Neuronal stem cell (in vitro differentiated cells): ENCODE results near the gene HMCN1.

Experiments used
- DNase-seq: peaks from one replicate; pipeline ENCODE4 v3.0.0-alpha.2; 2013; ENCODE audit warnings: low spot score
- H2AFZ ChIP-seq: one replicate; pipeline ENCODE4 v1.6.1; 2013; ENCODE audit warnings: mild to moderate bottlenecking, low read length, inconsistent platforms
- H2AK5ac ChIP-seq: 2 replicates; pipeline ENCODE4 v1.6.1; 2013; ENCODE audit warnings: low read depth, mild to moderate bottlenecking, inconsistent platforms, low read length, moderate library complexity, mixed read lengths
- H2BK120ac ChIP-seq: 2 replicates; pipeline ENCODE4 v1.6.1; 2013; ENCODE audit warnings: low read depth, mild to moderate bottlenecking, inconsistent platforms, low read length, moderate library complexity, mixed read lengths
- H2BK12ac ChIP-seq: one replicate; pipeline ENCODE4 v1.6.1; 2013; ENCODE audit warnings: low read length, inconsistent platforms
- H2BK15ac ChIP-seq: 2 replicates; pipeline ENCODE4 v1.6.1; 2013; ENCODE audit warnings: mild to moderate bottlenecking, low read length, inconsistent platforms, mixed read lengths
- H2BK5ac ChIP-seq: one replicate; pipeline ENCODE4 v1.6.1; 2013; ENCODE audit warnings: inconsistent platforms, mild to moderate bottlenecking, low read length, moderate library complexity
- H3K14ac ChIP-seq: one replicate; pipeline ENCODE4 v1.6.1; 2013; ENCODE audit warnings: low read length, inconsistent platforms
- H3K18ac ChIP-seq: 2 replicates; pipeline ENCODE4 v1.6.1; 2013; ENCODE audit warnings: low read length, inconsistent platforms
- H3K23ac ChIP-seq: 2 replicates; pipeline ENCODE4 v1.6.1; 2013; ENCODE audit warnings: low read depth, mild to moderate bottlenecking, mixed read lengths, low read length, inconsistent platforms; ENCODE audit not compliant: poor library complexity
- H3K27ac ChIP-seq: replicated peaks from 3 replicates; pipeline ENCODE4 v1.5.1; 2013; ENCODE audit warnings: low read length, inconsistent platforms
- H3K27me3 ChIP-seq, 3 experiments: 2 replicates each; pipeline ENCODE4 v1.6.1; 2013; ENCODE audit warnings: low read length in 3 of 3, mild to moderate bottlenecking in 2 of 3, inconsistent platforms in 1 of 3, low read depth in 1 of 3, mixed read lengths in 1 of 3, moderate library complexity in 1 of 3; ENCODE audit not compliant: control insufficient read depth in 3 of 3, insufficient read depth in 3 of 3
- H3K36me3 ChIP-seq, 2 donors: replicated peaks in 1 of 2; 2 replicates each; pipeline ENCODE4 v1.6.1; 2013; ENCODE audit warnings: low read length in 2 of 2; ENCODE audit not compliant: control insufficient read depth in 2 of 2, insufficient read depth in 2 of 2
- H3K4ac ChIP-seq: 2 replicates; pipeline ENCODE4 v1.6.1; 2013; ENCODE audit warnings: inconsistent platforms, mild to moderate bottlenecking, low read length, moderate library complexity
- H3K4me1 ChIP-seq, 2 donors: 1 replicate in 1 of 2; 2 replicates in 1 of 2; pipeline ENCODE4 v1.6.1; 2013; ENCODE audit warnings: low read length in 2 of 2, low read depth in 1 of 2; ENCODE audit not compliant: control insufficient read depth in 2 of 2, insufficient read depth in 1 of 2
- H3K4me2 ChIP-seq: one replicate; pipeline ENCODE4 v1.6.1; 2013; ENCODE audit warnings: mild to moderate bottlenecking, low read length, inconsistent platforms; ENCODE audit not compliant: insufficient read depth, poor library complexity, severe bottlenecking
- H3K4me3 ChIP-seq, 2 donors: 2 replicates each; pipeline ENCODE4 v1.5.1; 2013; ENCODE audit warnings: low read length in 2 of 2, mild to moderate bottlenecking in 2 of 2, inconsistent platforms in 1 of 2, moderate library complexity in 1 of 2
- H3K79me1 ChIP-seq: one replicate; pipeline ENCODE4 v1.6.1; 2013; ENCODE audit warnings: low read depth, mild to moderate bottlenecking, inconsistent platforms, low read length, moderate library complexity
- H3K9ac ChIP-seq: one replicate; pipeline ENCODE4 v1.6.1; 2013; ENCODE audit warnings: mild to moderate bottlenecking, low read depth, low read length, inconsistent platforms; ENCODE audit not compliant: poor library complexity
- H3K9me3 ChIP-seq, 2 donors: replicated peaks in 1 of 2; 2 replicates each; pipeline versions ENCODE3 to v1.6.1; 2013; ENCODE audit warnings: low read length in 2 of 2, mild to moderate bottlenecking in 2 of 2, inconsistent platforms in 1 of 2, low read depth in 1 of 2, mixed read lengths in 1 of 2, moderate library complexity in 1 of 2; ENCODE audit not compliant: control insufficient read depth in 2 of 2, insufficient read depth in 1 of 2
- H4K8ac ChIP-seq: one replicate; pipeline ENCODE4 v1.6.1; 2013; ENCODE audit warnings: low read depth, mild to moderate bottlenecking, inconsistent platforms, low read length, moderate library complexity
- H4K91ac ChIP-seq: one replicate; pipeline ENCODE4 v1.6.1; 2013; ENCODE audit warnings: low read length, low read depth, mild to moderate bottlenecking, inconsistent platforms; ENCODE audit not compliant: poor library complexity
- WGBS, 2 donors: extraction: QIAGEN DNeasy Blood & Tissue Kit; methylation state at CpG; one replicate each; pipeline ENCODE4 v1.1.7; 2013; ENCODE audit warnings: missing lambda C conversion rate in 2 of 2, mixed read lengths in 1 of 2; ENCODE audit not compliant: insufficient read length in 2 of 2, insufficient replicate concordance in 1 of 2; ENCODE audit errors: extremely low coverage in 2 of 2; 5-methylcytosine and 5-hydroxymethylcytosine counted together

The HMCN1 gene

GRCh38 chr1:186239171-186239570 lies 505.0 kb downstream of the HMCN1 start:
- Histone ChIP-seq H2AK5ac (no peak overlapping the region), H3K4me1 (no peaks in the 10 kb centered on the region), H3K9me3 (no peaks in the 10 kb centered on the region), H3K36me3 (no peaks in the 10 kb centered on the region), H3K27ac (no peak overlapping the region), H3K9ac (no peak overlapping the region), H2BK12ac (no peak overlapping the region), H3K27me3 (no peaks in the 10 kb centered on the region), H3K4me2 (no peak overlapping the region), H2BK120ac (no peak overlapping the region), H3K18ac (no peak overlapping the region), H3K4me3 (no peak overlapping the region), H2AFZ (no peak overlapping the region), H2BK5ac (no peak overlapping the region), H3K79me1 (no peaks in the 10 kb centered on the region), H3K14ac (no peak overlapping the region), H4K8ac (no peak overlapping the region), H3K23ac (no peak overlapping the region), H2BK15ac (no peak overlapping the region), H4K91ac (no peak overlapping the region), H3K4ac (no peak overlapping the region)
- no peak for DNase-seq

GRCh38 chr1:186240436-186240835 lies 506.2 kb downstream of the HMCN1 start:
- H3K4me3 ChIP-seq: no peak overlapping the region
- no peak overlapping the region for H4K8ac ChIP-seq
- H4K91ac ChIP-seq: no peak overlapping the region
- DNase-seq: no peak
- no peak overlapping the region for H2BK5ac ChIP-seq
- H3K36me3 ChIP-seq: no peaks in the 10 kb centered on the region
- H3K27me3 ChIP-seq: no peaks in the 10 kb centered on the region
- no peak overlapping the region for H3K4ac ChIP-seq
- H3K9me3 ChIP-seq: no peaks in the 10 kb centered on the region
- no CpG with 5 or more reads among the region's 1 CpG for WGBS, 2 donors
- H2BK12ac ChIP-seq: no peak overlapping the region
- no peaks in the 10 kb centered on the region for H3K79me1 ChIP-seq
- no peak overlapping the region for H3K14ac ChIP-seq
- no peak overlapping the region for H3K23ac ChIP-seq
- H2BK120ac ChIP-seq: no peak overlapping the region
- H3K4me1 ChIP-seq: no peaks in the 10 kb centered on the region
- H3K18ac ChIP-seq: no peak overlapping the region
- H3K9ac ChIP-seq: no peak overlapping the region
- no peak overlapping the region for H2AFZ ChIP-seq
- peak overlapping the region; percentile 14 for H3K4me2 ChIP-seq
- H2BK15ac ChIP-seq: no peak overlapping the region
- H3K27ac ChIP-seq: no peak overlapping the region
- no peak overlapping the region for H2AK5ac ChIP-seq
